HL-60/S4 (cell line): ENCODE results near the gene C1orf174.

Experiments used
- in situ Hi-C: fragments of 300-500 bp; cut with MboI; formaldehyde crosslinking; loops from 2 replicates; pipeline ENCODE4 v1.14.3; 2022; ENCODE audit warnings: low sequenced_read_pairs

Gene C1orf174

DNA sequence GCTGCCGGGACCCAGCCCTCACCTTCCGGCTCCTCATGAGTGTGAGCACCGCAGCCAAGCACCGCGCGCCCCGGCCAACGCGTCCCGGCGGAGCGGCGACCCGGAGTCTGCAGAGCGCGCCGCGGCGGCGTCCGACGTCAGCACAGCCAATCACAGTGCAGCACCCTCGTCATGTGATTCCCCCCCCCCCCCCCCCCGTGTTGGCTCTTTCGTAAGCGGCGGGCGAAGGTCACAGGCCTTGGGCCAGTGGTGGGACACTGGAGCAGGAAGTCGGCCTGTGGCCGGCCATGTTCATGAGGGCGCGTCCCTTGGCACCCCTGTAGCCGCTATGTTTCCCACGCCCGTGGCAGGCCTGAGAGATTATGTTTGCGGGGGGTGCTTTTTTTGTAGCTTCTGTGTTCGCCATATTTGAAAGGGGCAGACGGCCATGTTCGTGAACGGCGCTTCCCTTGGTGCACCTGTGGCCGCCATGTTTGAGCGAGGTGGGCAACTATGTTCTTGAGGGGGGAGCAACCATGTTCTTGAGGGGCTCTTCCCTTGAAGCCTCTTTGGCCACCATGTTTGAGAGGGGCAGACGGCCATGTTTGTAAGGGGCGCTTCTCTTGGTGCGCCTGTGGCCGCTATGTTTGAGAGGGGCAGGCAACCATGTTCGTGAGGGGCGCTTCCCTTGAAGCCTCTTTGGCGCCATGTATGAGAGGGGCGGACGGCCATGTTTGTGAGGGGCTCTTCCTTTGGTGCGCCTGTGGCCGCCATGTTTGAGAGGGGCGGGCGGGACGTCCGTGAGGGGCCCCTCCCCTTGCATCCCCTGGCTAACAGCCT is at the start of gene C1orf174:
C1orf174 (minus strand) TSS at position 123 of the 819 bp plus-strand sequence; CDS start at position 37, 86 bp downstream.
- in situ Hi-C loops: no loop called here

GRCh38 chr1:3948344-3948743 is 48.3 kb upstream of the C1orf174 start:
- in situ Hi-C loops: no loop called here

DNA sequence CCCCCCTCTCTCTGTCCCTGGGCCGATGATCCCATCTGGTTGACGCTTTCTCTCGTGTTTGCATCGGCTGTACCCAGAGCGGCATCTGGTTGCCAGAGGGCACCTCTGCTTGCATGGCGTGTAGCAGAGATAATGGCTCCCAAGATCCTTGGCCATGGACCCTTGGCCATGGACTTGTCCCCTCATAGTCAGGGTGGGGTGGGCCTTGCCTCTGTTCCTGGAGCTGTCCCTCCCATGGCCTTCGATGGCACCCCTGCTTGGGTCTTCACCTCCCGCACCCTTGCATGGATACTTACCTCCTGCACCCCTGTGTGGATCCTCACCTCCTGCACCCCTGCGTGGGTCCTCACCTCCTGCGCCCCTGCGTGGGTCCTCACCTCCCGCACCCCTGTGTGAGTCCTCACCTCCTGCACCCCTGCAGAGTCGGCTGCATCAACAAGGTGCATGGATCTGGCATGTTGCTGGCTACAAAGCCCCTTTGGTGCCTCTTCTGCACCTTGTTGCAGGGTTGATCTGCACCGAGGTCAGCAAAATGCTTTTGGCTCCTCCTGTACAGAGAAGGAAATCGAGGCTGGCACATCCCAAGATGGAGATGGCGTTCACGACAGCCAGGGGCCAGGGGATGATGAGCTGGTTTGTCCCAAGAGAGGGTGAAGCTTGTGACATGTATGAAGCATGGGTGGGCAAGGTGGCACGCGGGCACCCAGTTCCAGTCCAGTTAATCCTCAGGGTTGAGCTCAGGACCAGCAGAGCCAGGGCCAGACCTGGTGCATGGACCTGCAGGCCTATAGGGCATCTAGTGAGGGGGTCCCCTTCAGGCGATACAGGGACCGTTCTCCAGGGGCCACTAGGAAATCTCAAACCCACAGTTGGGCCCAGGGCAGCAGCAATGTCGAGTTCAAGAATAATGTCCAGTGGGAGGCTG is 46.1 kb upstream of the C1orf174 start:
- in situ Hi-C loops: no loop called here

DNA sequence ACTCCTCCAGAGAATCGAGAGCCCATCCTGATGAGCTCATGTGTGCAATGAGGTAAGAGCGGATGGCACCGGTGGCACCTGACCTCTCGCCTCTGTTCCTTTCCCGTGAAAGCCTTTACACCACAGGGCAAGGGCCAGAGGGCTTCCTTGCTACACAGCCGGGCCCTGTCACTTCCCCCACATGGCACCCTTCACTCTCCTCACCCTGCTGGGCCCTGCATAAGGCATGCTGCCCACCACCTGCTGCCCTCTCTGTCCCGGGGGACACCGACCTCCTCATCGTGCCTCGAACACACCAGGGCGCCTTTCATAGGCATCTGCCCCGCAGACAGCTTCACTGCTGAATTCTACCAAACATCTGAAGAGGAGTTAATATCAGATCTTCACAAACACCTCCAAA is 45.1 kb upstream of the C1orf174 start:
- in situ Hi-C loops: no loop called here

- in situ Hi-C loops: no loop called here
These were observed 44.6 kb upstream of the C1orf174 start for GRCh38 chr1:3944578-3945125.

GRCh38 chr1:3943806-3944577 is 43.9 kb upstream of the C1orf174 start:
- in situ Hi-C loops: no loop called here

GRCh38 chr1:3943123-3943431 is 43.0 kb upstream of the C1orf174 start:
- in situ Hi-C loops: no loop called here

DNA sequence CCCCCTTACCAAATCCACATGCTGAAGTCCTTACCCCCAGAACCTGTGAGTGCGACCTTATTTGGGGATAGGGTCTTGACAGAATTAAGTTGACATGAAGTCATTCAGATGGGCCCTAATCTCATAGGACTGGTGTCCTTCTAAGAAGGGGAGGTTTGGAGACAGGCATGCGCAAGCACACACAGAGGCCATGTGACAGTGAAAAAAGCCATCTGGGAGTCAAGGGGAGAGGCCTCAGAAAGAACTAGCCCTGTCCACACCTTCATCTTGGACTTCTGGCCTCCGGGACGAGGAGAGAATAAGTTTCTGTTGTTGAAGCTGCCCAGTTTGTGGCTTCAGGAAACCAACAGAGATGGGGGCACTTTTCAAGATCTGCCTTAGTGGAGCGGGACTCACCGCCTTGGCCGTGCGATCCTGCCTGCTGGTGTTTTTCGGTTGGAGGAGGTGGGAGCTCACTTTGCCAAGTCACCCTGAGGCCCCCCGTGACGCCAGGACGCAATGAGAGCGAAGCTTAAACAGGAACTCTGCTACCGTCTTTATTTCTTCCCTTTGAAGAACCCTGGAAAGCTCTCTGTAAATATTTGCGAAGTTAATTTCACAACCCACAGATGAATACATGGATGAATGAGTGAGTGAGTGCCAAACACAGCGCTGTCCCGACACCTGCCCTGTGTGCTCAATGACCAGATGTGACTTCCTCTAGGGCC is 42.5 kb upstream of the C1orf174 start:
- in situ Hi-C loops: no loop called here

GRCh38 chr1:3940754-3941345 is 40.8 kb upstream of the C1orf174 start:
- in situ Hi-C loops: no loop called here

GRCh38 chr1:3940081-3940753 is 40.1 kb upstream of the C1orf174 start:
- in situ Hi-C loops: no loop called here

DNA sequence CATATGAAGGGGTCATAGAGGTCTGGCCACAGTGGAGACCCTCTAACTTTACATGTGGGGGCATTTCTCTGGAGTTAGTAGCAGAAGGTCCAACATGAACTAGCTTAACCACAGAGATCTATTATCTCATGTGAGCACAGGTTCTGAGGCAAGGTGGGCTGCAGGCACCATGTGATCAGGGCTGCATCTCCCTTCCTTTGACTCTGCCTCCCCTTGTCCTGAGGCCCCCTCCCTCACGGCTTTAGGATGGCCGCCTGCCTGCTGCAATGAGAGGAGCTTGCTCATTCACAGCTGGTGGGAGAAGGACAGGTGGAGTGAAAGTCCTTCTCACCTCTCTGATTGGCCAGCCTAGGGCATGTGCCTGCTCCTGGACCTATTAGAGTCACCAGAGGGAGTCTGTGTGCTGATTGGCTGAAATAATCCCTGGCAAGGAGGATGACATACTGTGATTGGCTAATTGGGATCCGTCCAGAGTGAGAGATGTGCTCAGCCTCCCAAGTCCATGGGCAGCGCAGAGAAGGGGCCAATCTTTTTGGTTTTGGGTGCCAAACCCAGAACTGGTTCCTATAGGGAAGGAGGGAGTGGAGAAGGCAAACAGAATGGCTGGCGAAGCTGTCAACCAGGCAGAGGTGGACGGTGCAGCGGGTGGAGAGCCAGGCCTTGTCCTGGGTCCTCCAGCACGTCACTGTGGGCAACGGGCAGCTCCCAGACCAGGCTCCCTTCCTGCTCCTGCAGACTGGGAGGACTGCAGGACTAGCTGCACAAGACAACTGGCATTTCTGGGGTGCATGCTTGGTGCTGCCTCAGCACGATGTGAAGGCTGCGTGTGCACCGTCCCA is 39.4 kb upstream of the C1orf174 start:
- in situ Hi-C loops: no loop called here

DNA sequence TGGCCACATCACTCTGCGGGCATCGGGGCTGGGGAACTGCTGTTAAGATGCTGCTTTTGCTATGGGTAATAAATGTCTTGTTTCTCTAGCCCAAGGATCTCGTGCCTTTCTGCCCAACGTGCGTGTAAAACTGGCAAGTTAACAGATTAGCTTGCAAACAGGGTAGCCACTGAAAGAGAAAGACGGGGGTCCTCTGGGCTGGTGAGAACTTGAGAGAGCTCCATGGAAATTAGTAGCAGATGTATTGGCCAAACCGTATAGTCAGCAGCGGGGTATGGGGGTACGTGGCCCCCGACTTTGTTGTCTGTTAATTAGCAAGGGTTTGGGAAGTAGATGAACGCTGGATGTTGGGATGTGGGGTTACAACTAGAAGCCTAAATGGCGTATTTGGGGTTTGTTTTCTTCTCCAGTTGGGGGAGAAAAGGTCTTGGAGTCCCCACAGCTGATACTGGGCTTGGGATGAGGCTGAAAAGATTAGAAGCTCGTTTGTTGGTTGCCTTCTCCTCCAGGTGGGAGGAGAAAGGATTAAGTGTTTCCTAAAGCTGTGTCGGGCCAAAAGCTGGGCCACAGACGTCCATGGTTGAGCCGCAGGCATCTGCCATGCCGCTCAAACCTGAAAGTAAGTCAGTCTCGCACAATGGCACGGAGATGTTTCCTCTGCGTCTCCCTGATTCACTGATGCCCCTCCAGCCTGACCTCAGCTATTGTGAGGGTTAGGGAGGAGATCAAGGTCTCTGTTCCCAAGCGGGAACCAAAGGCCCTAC is 32.3 kb upstream of the C1orf174 start:
- in situ Hi-C loops: no loop called here

GRCh38 chr1:3931007-3931912 is 31.2 kb upstream of the C1orf174 start:
- in situ Hi-C loops: no loop called here

DNA sequence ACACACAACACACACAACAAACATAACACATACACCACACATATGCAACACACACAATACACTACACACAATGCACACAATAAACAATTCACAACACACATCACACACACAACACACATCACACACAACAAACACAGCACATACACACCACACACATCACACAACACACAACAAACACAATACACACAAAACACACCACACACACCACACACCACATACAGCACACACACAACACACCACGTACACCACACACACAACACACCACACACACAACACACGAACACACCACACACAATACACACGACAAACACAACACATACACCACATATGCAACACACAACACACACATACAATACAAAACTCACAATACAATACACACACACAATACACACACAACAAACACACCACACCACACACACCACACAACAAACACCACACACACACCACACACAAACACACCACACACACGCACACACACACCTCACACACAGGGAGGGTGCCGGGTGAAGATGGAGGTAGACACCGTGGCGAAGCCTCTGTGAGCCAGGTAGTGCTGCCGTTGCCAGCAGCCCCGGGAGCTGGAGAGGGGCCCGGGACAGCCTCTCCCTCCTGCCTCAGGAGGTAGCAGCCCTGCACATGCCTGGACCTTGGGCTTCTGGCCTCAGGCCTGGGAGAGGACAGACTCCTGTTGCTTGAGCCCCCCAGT is 30.4 kb upstream of the C1orf174 start:
- in situ Hi-C loops: no loop called here

DNA sequence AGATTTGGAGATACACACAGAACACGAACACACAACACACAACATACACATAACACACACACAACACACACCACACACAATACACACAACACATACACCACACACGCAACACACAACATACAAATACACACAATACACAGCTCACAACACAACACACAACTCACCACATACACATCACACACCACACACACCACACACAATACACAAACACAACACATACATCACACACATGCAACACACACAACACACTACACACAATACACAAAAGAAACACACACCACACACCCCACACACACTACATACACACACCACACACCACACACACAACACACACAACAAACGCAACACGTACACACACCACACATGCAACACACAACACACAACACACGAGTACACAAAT is 29.1 kb upstream of the C1orf174 start:
- in situ Hi-C loops: no loop called here

GRCh38 chr1:3928586-3928985 is 28.5 kb upstream of the C1orf174 start:
- in situ Hi-C loops: no loop called here
